Activated effector memory CD4-positive, alpha-beta T cell treated with anti-CD3 and anti-CD28 coated beads, Interleukin-2, amount 50 U/mL, for 16 hours (primary cell): ENCODE results near the gene PDE2A.
"Not testable (repeated sequence)": the region's sequence is repeated elsewhere in the genome, so short reads cannot be mapped to it uniquely, and the experiment has no call there.

Experiments
- DNase-seq: peaks from one replicate; pipeline ENCODE4 v3.0.0-alpha.2; 2020

Gene PDE2A

GRCh38 chr11:72573855-72574445 is 100.3 kb downstream of the PDE2A start:
- peak; percentile 44 for DNase-seq

GRCh38 chr11:72573072-72573854 is 101.0 kb downstream of the PDE2A start:
- DNase-seq: peak; percentile 71

DNA sequence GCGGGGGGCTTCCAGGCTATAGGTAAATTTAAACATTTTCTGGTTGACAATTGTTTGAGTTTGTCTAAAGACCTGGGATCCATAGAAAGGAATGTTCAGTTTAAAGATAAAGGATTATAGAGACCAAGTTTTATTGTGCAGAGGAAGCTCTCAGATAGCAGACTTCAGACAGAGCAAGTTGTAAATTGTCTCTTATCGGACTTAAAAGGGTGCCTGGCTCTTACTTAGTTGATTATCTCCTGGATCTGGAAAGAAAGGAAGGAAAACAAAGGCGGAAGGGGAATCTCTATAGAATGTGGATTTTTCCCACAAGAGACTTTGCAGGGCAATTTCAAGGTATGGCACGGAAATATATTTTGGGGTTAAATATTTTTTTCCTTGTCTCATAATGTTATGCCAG is 101.7 kb downstream of the PDE2A start:
- DNase-seq: not testable (repeated sequence)

GRCh38 chr11:72570893-72571661 is 103.1 kb downstream of the PDE2A start:
- DNase-seq: no peak

DNA sequence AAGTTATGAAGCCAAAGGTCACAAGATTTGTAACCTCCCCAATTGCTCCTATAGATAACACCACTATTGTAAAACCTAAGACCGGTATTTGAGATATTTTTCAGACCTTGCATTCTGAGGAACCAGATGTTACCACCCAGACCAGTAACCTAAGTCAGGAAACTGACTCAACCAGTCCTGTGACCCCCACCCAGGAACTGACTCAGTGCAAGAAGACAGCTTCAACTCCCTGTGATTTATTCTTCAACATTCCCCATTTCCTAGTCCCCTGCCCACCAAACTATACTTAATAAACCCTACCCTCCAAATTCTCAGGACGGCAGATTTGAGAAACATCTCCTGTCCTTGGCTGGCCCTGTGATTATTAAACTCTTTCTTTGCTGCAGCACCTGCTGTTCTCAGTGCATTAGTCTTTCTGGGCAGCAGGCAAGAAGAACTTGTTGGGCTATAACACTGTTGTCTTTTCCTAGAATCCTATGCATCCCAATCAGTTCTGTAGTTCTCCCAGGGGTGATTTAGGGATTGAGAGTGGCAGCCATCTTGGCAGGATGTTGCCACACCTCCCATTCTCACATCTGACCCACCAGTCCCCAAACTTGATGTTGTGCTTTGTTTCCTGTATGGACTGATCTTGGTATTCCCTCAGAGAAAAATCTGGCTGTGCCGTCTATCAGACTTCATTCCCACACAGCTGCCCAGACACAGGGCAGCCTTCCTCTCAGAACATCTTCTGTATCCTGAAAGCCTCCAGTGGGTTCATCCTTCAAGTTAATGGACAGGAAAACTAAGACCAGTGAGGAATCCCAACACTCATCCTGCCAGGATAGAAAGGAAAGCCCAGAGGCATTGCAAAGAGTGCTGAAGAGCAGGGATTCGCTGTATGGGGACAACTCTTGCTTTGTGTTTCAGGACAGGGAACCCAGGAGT is 104.0 kb downstream of the PDE2A start:
- no peak for DNase-seq

DNA sequence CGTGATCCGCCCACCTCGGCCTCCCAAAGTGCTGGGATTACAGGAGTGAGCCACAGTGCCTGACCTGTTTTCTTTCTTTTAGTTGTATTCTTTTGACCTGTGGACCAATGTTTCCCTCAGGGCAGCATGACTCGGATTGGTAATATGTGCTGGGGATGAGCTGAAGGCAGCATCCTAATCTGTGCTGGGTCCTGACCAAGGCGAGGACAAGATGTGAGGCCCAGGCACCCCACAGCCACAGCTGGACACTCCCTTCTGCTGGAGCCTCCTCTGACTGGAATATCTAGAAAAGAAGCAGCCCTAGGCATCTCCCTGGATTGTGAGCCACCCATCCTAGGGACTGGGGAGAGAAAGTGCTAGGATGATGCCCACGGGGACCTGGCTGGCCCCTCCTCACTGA is 105.4 kb downstream of the PDE2A start:
- DNase-seq: no peak

GRCh38 chr11:72562431-72562830 is 111.8 kb downstream of the PDE2A start:
- no peak for DNase-seq

DNA sequence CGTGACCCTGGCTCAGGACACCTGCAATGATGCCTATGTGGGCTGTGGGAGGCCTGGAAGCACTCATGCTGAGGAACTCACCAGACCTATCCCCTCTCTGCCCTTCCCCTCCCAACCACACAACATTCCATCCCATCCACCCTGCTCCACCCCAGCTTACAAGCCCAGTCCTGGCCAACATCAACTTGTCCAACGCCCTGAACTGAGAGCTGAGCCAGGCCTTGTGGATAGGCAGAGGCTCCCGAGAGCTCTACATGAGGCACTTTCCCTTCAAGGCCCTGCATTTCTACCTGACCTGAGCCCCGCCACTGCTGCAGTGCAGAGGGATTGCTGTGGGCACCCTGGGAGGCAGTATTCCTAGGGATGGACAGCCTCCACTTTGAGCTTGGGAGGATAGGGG is 112.4 kb downstream of the PDE2A start:
- DNase-seq: no peak

- not testable (repeated sequence) for DNase-seq
Observed at GRCh38 chr11:72560864-72561263, 113.4 kb downstream of the PDE2A start.

- DNase-seq: no peak
Observed at GRCh38 chr11:72556433-72556832, 117.8 kb downstream of the PDE2A start.

- DNase-seq: not testable (repeated sequence)
Observed at GRCh38 chr11:72555014-72555522, 119.2 kb downstream of the PDE2A start.

- no peak for DNase-seq
Observed at GRCh38 chr11:72553706-72554105, 120.5 kb downstream of the PDE2A start.

- DNase-seq: no peak
Observed at GRCh38 chr11:72552399-72552910, 121.8 kb downstream of the PDE2A start.

GRCh38 chr11:72551571-72551970 is 122.7 kb downstream of the PDE2A start:
- DNase-seq: no peak

DNA sequence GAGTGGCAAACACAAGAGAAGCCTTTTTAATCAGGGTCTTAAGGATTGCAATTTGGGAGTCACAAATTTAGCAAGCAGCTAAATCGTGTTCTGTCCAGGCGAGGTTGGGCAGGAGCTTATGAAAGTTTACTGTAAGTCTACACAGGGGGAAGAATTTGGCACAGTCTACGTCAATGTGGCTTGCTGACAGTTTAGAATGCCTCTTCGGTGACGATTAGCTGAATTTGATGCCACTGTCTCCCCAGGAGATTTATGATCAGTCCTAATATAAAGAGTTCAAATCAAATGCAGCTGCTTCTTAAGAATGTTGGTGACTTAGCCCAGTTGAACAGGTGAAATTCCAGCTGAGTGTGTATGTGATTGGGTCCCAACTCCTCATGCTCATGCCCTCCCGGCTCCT is 125.8 kb downstream of the PDE2A start:
- DNase-seq: no peak

- DNase-seq: no peak
Observed at GRCh38 chr11:72546866-72547265, 127.4 kb downstream of the PDE2A start.

DNA sequence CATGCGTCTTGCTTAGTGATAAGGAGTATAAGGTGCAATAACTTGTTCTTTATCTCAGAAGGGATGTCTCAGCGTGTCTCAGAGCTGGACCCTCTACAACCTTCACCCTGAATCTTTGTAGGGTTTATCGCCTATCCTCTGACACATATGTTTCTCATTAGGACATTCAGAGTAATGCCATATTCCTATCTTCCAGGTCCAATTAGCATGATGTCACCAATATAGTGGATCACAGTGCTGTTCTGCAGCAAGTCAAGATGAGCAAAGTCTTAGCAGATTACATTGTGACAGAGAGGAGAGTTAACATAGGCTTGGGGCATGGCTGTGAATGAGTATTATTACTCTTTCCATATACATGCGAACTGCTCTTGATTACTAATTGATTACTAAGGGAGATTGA is 129.6 kb downstream of the PDE2A start:
- no peak for DNase-seq

DNA sequence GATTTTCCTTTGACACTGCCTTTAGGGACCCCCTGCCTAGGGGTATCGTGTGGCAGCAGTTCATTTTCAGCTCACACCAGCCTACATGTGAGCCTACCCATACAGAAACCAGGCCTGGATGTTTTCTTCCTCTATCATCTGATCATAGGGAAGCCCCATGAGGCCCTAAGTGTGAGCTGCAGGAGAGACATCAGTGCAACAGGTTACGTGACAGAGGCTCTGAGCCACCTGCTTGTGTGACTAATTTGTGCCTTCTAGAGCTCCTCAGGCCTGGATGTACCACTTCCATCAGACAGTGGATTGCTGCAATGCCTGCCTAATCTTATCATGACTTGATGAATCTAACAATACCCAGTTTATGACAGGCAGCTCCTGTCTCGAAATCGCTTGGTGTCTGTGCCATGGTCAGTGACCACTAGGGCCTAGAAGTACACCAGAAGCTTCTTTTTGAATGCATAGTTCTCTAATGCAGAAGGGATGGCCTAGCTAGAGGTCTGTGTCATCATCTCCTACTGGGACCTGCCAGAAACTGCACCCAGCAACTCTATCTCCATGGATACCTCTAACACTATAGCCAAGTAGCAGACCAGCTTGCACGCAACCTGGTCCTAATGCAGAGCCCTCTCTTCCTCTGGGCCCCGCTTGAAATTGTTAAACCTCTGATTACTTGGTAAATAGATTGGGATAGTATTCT is 130.2 kb downstream of the PDE2A start:
- DNase-seq: no peak

- no peak for DNase-seq
Observed at GRCh38 chr11:72541257-72541974, 132.8 kb downstream of the PDE2A start.

- no peak for DNase-seq
Observed at GRCh38 chr11:72537051-72537450, 137.2 kb downstream of the PDE2A start.

DNA sequence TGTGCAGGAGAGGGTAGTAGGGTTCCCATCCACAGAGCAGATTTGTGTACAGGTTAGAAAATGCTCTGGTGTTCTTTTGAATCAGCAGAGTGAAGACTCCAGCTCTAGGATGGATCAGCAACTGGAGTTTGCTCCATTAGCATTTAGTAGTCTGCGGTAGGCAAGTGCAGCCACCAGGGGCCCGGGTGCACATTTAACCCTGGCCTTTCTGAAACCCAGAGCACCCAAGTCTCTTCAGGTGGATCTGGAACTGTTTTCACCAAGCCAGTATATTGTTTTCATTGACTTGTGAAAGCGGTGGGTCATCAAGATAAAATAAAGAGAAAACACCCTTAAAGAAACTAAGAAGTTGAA is 139.1 kb downstream of the PDE2A start:
- DNase-seq: no peak
